HEK293T (cell line): ENCODE measurements around the gene ANO4.

Experiments used
- CTCF ChIA-PET: fragments of 350-600 bp; formaldehyde crosslinking; extraction: SDS; loops from one replicate; lab custom pipeline; 2021; ENCODE audit warnings: antibody characterized with exemption, inconsistent platforms; lab: Yijun Ruan, JAX
- POLR2A ChIA-PET: fragments of 350-600 bp; formaldehyde crosslinking; extraction: SDS; loops from one replicate; lab custom pipeline; 2020; ENCODE audit warnings: antibody characterized with exemption, inconsistent platforms; lab: Yijun Ruan, JAX
- DNase-seq: peaks from one replicate; pipeline ENCODE4 v3.0.0; 2012; ENCODE audit warnings: mixed read lengths; ENCODE audit errors: extremely low spot score
- ARNT ChIP-seq: fragments of 450-650 bp; IDR thresholded peaks from 2 replicates; pipeline ENCODE4 v1.6.1; 2017; ENCODE audit warnings: mild to moderate bottlenecking
- ELF4 ChIP-seq: fragments of 450-650 bp; IDR thresholded peaks from 2 replicates; pipeline ENCODE4 v1.6.1; 2017; ENCODE audit warnings: antibody characterized with exemption
- FOXK2 ChIP-seq: fragments of 450-650 bp; IDR thresholded peaks from 2 replicates; pipeline ENCODE4 v1.6.1; 2016; ENCODE audit warnings: mild to moderate bottlenecking
- HDGF ChIP-seq: fragments of 450-650 bp; IDR thresholded peaks from 2 replicates; pipeline ENCODE4 v1.6.1; 2017; ENCODE audit warnings: antibody characterized with exemption, borderline replicate concordance
- ZNF384 ChIP-seq: fragments of 450-650 bp; IDR thresholded peaks from 2 replicates; pipeline ENCODE4 v1.6.1; 2016

The ANO4 gene

GRCh38 chr12:101174541-101174940 is 380.0 kb downstream of the ANO4 start:
- CTCF ChIA-PET = no interaction called here
- POLR2A ChIA-PET = no interaction called here
- no peak for DNase-seq
- TF ChIP-seq FOXK2 (no peak), ARNT (no peak), ELF4 (no peak), HDGF (no peak), ZNF384 (no peak)
